ENCODE data around the gene ABCB11. TPM values are rescaled to one million over a fixed set of nuclear protein-coding genes. Genes with fewer than 3 reads are reported as not detected.

The ABCB11 gene
- total and polyA plus RNA-seq, 9 of the 15 experiments (the other 6 are each of a cell fraction or from before 2014, with no cell fraction given): 0.04 to 0.51 (median 0.10) TPM; not detected in 1

DNA sequence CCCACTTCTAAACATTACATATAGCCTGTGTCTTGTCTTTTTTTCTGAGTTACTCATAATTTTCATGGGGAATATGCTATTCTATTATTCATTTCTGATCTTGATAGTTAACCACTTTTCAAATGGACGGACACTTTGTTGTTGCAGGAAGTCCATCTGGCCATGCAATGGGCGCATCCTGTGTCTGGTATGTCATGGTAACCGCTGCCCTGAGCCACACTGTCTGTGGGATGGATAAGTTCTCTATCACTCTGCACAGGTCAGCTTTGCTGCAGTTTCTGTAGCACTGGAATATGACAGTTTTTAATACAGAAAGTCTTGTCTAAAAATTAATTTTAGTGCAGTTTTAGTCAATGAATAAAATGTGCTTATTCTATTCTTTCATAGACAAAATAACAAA lies 126.8 kb downstream of the ABCB11 start:
- no peaks in the 10 kb centered on the region for H3K79me2 ChIP-seq (ENCODE audit: control insufficient read depth, insufficient read depth, low read length)
- H3K36me3 ChIP-seq (ENCODE audit: control insufficient read depth, insufficient read depth, low read length): no peaks in the 10 kb centered on the region
- FAIRE-seq: no peak
- peaks cover 0 to 4% of the 10 kb centered on the region in 2 experiments; a peak in 2 of 5 replicates for H3K4me1 ChIP-seq (replicated peaks in 1 of 2; ENCODE audit: control insufficient read depth in 2 of 2, insufficient read depth in 2 of 2, low read length in 2 of 2)
- no peaks in the 10 kb centered on the region for H3K9me1 ChIP-seq (ENCODE audit: control insufficient read depth, insufficient read depth, low read length)
- peak overlapping the region; percentile 21; the same call in 1 of the 2 replicates for H2AFZ ChIP-seq (ENCODE audit: low read depth, low read length)
- ChIA-PET POLR2A (no interaction called here), CTCF (ENCODE audit: low intra/inter-chr PET ratio) (no interaction called here)
- H3K4me2 ChIP-seq (ENCODE audit: insufficient read depth, low read length): no peak overlapping the region
- no peaks in the 10 kb centered on the region for H4K20me1 ChIP-seq (replicated peaks; ENCODE audit: control insufficient read depth, insufficient read depth, low read length)
- intact Hi-C loops (cut with micrococcal nuclease): no loop called here
- H3K27me3 ChIP-seq (ENCODE audit: control insufficient read depth in 2 of 2, insufficient read depth in 2 of 2, low read length in 2 of 2): no peaks in the 10 kb centered on the region
- DNase-seq (ENCODE audit: extremely low read depth in 1 of 4, low spot score in 3 of 4): peak in 2 of 4 experiments; percentile 33 to 36
- WGBS (ENCODE audit: insufficient coverage, low coverage, missing lambda C conversion rate): 37% methylated on average over 3 of the region's 3 CpGs
- no peak overlapping the region for H3K9ac ChIP-seq (ENCODE audit: insufficient read depth in 1 of 2, low read depth in 2 of 2, low read length in 2 of 2)
- ATAC-seq: peak; percentile 55; the same call in 2 of the 3 replicates
- H3K4me3 ChIP-seq: no peak overlapping the region
- in situ Hi-C loops (cut with MboI): loop anchor here (25.0 kb wide), 1 partner anchor 967 kb away; no protein-coding TSS in a partner anchor
- H3K9me3 ChIP-seq (replicated peaks; ENCODE audit: control insufficient read depth, insufficient read depth, low read depth, low read length): no peaks in the 10 kb centered on the region
- H3K27ac ChIP-seq (ENCODE audit: extremely low read depth, low read depth, low read length): no peak overlapping the region
- TF ChIP-seq RFX1 (IDR thresholded peaks at IDR 0.05): peak; percentile 10; the same call in 1 of the 2 replicates
- no peak for TF ChIP-seq ZNF311 (CRISPR knock-in tag; IDR thresholded peaks at IDR 0.05)
- peak; percentile 5; the same call in 1 of the 2 replicates for TF ChIP-seq CBFA2T3 (IDR thresholded peaks at IDR 0.05)
- no TSS peak for BruUV-seq (replicated peaks)

DNA sequence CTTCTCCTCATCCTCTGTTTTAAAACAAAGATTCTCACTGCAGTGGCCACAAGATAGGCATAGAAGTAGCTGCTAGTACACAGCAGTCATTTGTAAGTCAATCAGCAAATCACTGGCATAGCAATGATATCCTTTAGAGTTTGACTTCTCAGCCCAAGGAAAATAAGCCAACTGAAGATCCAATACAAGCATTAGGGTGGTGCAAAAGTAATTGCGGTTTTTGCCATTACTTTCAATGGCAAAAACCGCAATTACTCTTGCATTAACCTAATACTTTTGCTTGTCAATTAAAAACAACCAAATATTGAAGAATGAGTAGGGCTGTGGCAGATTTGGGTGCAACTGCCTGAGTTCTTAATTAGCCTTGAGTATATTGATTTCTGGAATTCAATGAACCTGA lies 127.2 kb downstream of the ABCB11 start:
- in situ Hi-C loops (cut with MboI): loop anchor here (25.0 kb wide), 1 partner anchor 967 kb away; no protein-coding TSS in a partner anchor
- H3K27ac ChIP-seq (ENCODE audit: extremely low read depth, low read depth, low read length): no peak overlapping the region
- no peaks in the 10 kb centered on the region for H3K79me2 ChIP-seq (ENCODE audit: control insufficient read depth, insufficient read depth, low read length)
- H2AFZ ChIP-seq (ENCODE audit: low read depth, low read length): peak overlapping the region; percentile 21; the same call in 1 of the 2 replicates
- POLR2A ChIA-PET: no interaction called here
- H3K36me3 ChIP-seq (ENCODE audit: control insufficient read depth, insufficient read depth, low read length): no peaks in the 10 kb centered on the region
- H3K9me3 ChIP-seq (replicated peaks; ENCODE audit: control insufficient read depth, insufficient read depth, low read depth, low read length): no peaks in the 10 kb centered on the region
- no peak overlapping the region for H3K4me3 ChIP-seq
- no peak for DNase-seq (ENCODE audit: extremely low read depth in 1 of 4, low spot score in 3 of 4)
- H4K20me1 ChIP-seq (replicated peaks; ENCODE audit: control insufficient read depth, insufficient read depth, low read length): no peaks in the 10 kb centered on the region
- no peaks in the 10 kb centered on the region for H3K27me3 ChIP-seq (ENCODE audit: control insufficient read depth in 2 of 2, insufficient read depth in 2 of 2, low read length in 2 of 2)
- H3K4me1 ChIP-seq (replicated peaks in 1 of 2; ENCODE audit: control insufficient read depth in 2 of 2, insufficient read depth in 2 of 2, low read length in 2 of 2): peaks cover 0 to 4% of the 10 kb centered on the region in 2 experiments; a peak in 2 of 5 replicates
- no TSS peak for BruUV-seq (replicated peaks)
- CTCF ChIA-PET (ENCODE audit: low intra/inter-chr PET ratio): no interaction called here
- no peak overlapping the region for H3K4me2 ChIP-seq (ENCODE audit: insufficient read depth, low read length)
- no peak for FAIRE-seq
- intact Hi-C loops (cut with micrococcal nuclease): no loop called here
- ATAC-seq: no peak
- WGBS (ENCODE audit: insufficient coverage, low coverage, missing lambda C conversion rate): 22% methylated on average over 2 of the region's 2 CpGs
- H3K9me1 ChIP-seq (ENCODE audit: control insufficient read depth, insufficient read depth, low read length): no peaks in the 10 kb centered on the region
- H3K9ac ChIP-seq (ENCODE audit: insufficient read depth in 1 of 2, low read depth in 2 of 2, low read length in 2 of 2): no peak overlapping the region
- TF ChIP-seq, protein P1, sequence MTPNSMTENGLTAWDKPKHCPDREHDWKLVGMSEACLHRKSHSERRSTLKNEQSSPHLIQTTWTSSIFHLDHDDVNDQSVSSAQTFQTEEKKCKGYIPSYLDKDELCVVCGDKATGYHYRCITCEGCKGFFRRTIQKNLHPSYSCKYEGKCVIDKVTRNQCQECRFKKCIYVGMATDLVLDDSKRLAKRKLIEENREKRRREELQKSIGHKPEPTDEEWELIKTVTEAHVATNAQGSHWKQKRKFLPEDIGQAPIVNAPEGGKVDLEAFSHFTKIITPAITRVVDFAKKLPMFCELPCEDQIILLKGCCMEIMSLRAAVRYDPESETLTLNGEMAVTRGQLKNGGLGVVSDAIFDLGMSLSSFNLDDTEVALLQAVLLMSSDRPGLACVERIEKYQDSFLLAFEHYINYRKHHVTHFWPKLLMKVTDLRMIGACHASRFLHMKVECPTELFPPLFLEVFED (CRISPR knock-in tag; conservative IDR thresholded peaks at IDR 0.05): no peak
- no peak for TF ChIP-seq JUNB (CRISPR knock-in tag; conservative IDR thresholded peaks at IDR 0.05)
- TF ChIP-seq, protein P2, sequence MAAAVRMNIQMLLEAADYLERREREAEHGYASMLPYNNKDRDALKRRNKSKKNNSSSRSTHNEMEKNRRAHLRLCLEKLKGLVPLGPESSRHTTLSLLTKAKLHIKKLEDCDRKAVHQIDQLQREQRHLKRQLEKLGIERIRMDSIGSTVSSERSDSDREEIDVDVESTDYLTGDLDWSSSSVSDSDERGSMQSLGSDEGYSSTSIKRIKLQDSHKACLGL (CRISPR knock-in tag; IDR thresholded peaks at IDR 0.05; ENCODE audit: borderline replicate concordance, poor library complexity, severe bottlenecking): no peak
